Thyroid gland (tissue), 4 donors: ENCODE data around the gene ARHGEF25. TPM values are rescaled to one million over a fixed set of nuclear protein-coding genes. Genes with fewer than 3 reads are reported as not detected.

ENCODE experiments used
- DNase-seq, 2 donors: peaks; one replicate each; pipeline ENCODE4 v3.0.0-alpha.2; 2019
- H3K27ac ChIP-seq, 3 donors: fragments of 200-600 bp; sonication (generic); 1 replicate in 2 of 3; 2 replicates in 1 of 3; pipeline ENCODE4 v1.5.1; 2016 to 2019; ENCODE audit warnings: mild to moderate bottlenecking in 1 of 3, moderate library complexity in 1 of 3
- H3K27me3 ChIP-seq: fragments of 200-600 bp; sonication (generic); one replicate; pipeline ENCODE4 v1.5.1; 2019
- H3K36me3 ChIP-seq, 2 donors: fragments of 200-600 bp; sonication (generic); one replicate each; pipeline ENCODE4 v1.5.1; 2016 to 2019
- H3K4me1 ChIP-seq, 2 donors: fragments of 200-600 bp; sonication (generic); one replicate each; pipeline ENCODE4 v1.5.1; 2017 to 2019
- H3K4me3 ChIP-seq, 3 donors: fragments of 200-600 bp; sonication (generic); replicated peaks in 1 of 3; 1 replicate in 2 of 3; 2 replicates in 1 of 3; pipeline ENCODE4 v1.5.1; 2016; ENCODE audit warnings: mild to moderate bottlenecking in 1 of 3
- H3K9me3 ChIP-seq: fragments of 200-600 bp; sonication (generic); one replicate; pipeline ENCODE4 v1.5.1; 2017
- CTCF ChIP-seq, 6 experiments: fragments of 200-600 bp in 3 of 6; fragments of 450-650 bp in 3 of 6; sonication (generic) in 3 of 6; IDR thresholded peaks; one replicate each; pipeline ENCODE4 v1.5.1; 2016 to 2019; ENCODE audit warnings: antibody characterized with exemption in 6 of 6, mild to moderate bottlenecking in 2 of 6, inconsistent platforms in 1 of 6, moderate library complexity in 1 of 6
- POLR2A ChIP-seq, 2 donors: fragments of 450-650 bp; IDR thresholded peaks; one replicate each; pipeline ENCODE4 v1.6.1; 2017; ENCODE audit warnings: antibody characterized with exemption in 2 of 2, mild to moderate bottlenecking in 2 of 2, moderate library complexity in 1 of 2
- WGBS, 2 donors: methylation state at CpG; one replicate each; pipeline ENCODE4 v1.1.5; 2017; 5-methylcytosine and 5-hydroxymethylcytosine counted together
- intact Hi-C: fragments of 100-400 bp; cut with DNase I; formaldehyde crosslinking; loops from one replicate; pipeline ENCODE4 v1.15.1; 2023
- total RNA-seq, 4 donors: library from RNA; depleted of rRNA; stranded (reverse); fragments of >200 nt; gene quantifications; one replicate each; pipeline ENCODE4 v1.2.3, GENCODE V29; 2016

ARHGEF25 gene
- total RNA-seq, 4 donors from 2014 or later, result 3.3 to 25.8 (median 3.9) TPM

- no peak for TF ChIP-seq CTCF (IDR thresholded peaks at IDR 0.05)
- no peak for TF ChIP-seq POLR2A (IDR thresholded peaks at IDR 0.05)
- no peaks in the 10 kb centered on the region for H3K9me3 ChIP-seq
- WGBS, 2 donors, result 31 to 40% methylated on average over 9 to 12 of the region's 13 CpGs
- H3K4me3 ChIP-seq, result no peak overlapping the region
- peaks cover 24% of the 10 kb centered on the region for H3K27me3 ChIP-seq
- intact Hi-C loops, result no loop called here
- peaks cover 9 to 16% of the 10 kb centered on the region in 2 donors for H3K4me1 ChIP-seq
- no peaks in the 10 kb centered on the region for H3K36me3 ChIP-seq
- no peak for DNase-seq
- H3K27ac ChIP-seq, result no peak overlapping the region
Observed at GRCh38 chr12:57626111-57626920, 15.1 kb downstream of the ARHGEF25 start.

- Histone ChIP-seq H3K4me1 (peaks cover 9 to 12% of the 10 kb centered on the region in 2 donors), H3K4me3 (no peak overlapping the region), H3K36me3 (no peaks in the 10 kb centered on the region), H3K9me3 (no peaks in the 10 kb centered on the region), H3K27me3 (peaks cover 26% of the 10 kb centered on the region), H3K27ac (no peak overlapping the region)
- TF ChIP-seq POLR2A (IDR thresholded peaks at IDR 0.05), result no peak
- TF ChIP-seq CTCF (IDR thresholded peaks at IDR 0.05), result no peak
- no peak for DNase-seq
- intact Hi-C loops, result no loop called here
- 22 to 27% methylated on average over 9 of the region's 9 CpGs for WGBS, 2 donors
Observed at GRCh38 chr12:57626921-57627445, 15.7 kb downstream of the ARHGEF25 start.

GRCh38 chr12:57627501-57628279 lies 16.5 kb downstream of the ARHGEF25 start:
- H3K27ac ChIP-seq, result no peak overlapping the region
- no peaks in the 10 kb centered on the region for H3K36me3 ChIP-seq
- H3K4me3 ChIP-seq, result no peak overlapping the region
- WGBS, 2 donors, result 14 to 23% methylated on average over 32 to 50 of the region's 67 CpGs
- peak in 1 of 2 donors; percentile 43 for DNase-seq
- H3K27me3 ChIP-seq, result peaks cover 28% of the 10 kb centered on the region
- no peaks in the 10 kb centered on the region for H3K9me3 ChIP-seq
- H3K4me1 ChIP-seq, result peaks cover 16 to 19% of the 10 kb centered on the region in 2 donors
- intact Hi-C loops, result no loop called here
- TF ChIP-seq CTCF (IDR thresholded peaks at IDR 0.05) (no peak), POLR2A (IDR thresholded peaks at IDR 0.05) (no peak)

GRCh38 chr12:57628280-57629191 lies 17.3 kb downstream of the ARHGEF25 start:
- peaks cover 18 to 25% of the 10 kb centered on the region in 2 donors for H3K4me1 ChIP-seq
- no peaks in the 10 kb centered on the region for H3K9me3 ChIP-seq
- no peak overlapping the region for H3K27ac ChIP-seq
- H3K4me3 ChIP-seq, result no peak overlapping the region
- H3K27me3 ChIP-seq, result peaks cover 28% of the 10 kb centered on the region
- intact Hi-C loops, result no loop called here
- TF ChIP-seq CTCF (IDR thresholded peaks at IDR 0.05) (no peak), POLR2A (IDR thresholded peaks at IDR 0.05) (no peak)
- no peaks in the 10 kb centered on the region for H3K36me3 ChIP-seq
- no peak for DNase-seq
- 42 to 44% methylated on average over 26 to 29 of the region's 29 CpGs for WGBS, 2 donors
